Endothelial cell (in vitro differentiated cells): ENCODE data around the gene KLHL21. TPM values are rescaled to one million over a fixed set of nuclear protein-coding genes. Genes with fewer than 3 reads are reported as not detected.
"Not testable (repeated sequence)": the region's sequence is repeated elsewhere in the genome, so short reads cannot be mapped to it uniquely, and the experiment has no call there.

Source experiments
- DNase-seq: peaks from one replicate; pipeline ENCODE4 v3.0.0; 2021; ENCODE audit warnings: low spot score
- H3K27ac Mint-ChIP-seq: one replicate; pipeline ENCODE4 v1.8.0; 2021; ENCODE audit warnings: mixed read lengths, inconsistent platforms; ENCODE audit not compliant: unreplicated experiment
- H3K27me3 Mint-ChIP-seq: one replicate; pipeline ENCODE4 v1.8.0; 2021; ENCODE audit warnings: mild to moderate bottlenecking, moderate library complexity, mixed read lengths, inconsistent platforms; ENCODE audit not compliant: unreplicated experiment
- H3K36me3 Mint-ChIP-seq: one replicate; pipeline ENCODE4 v1.8.0; 2021; ENCODE audit warnings: mild to moderate bottlenecking, low read depth, mixed read lengths, inconsistent platforms; ENCODE audit not compliant: unreplicated experiment
- H3K4me1 Mint-ChIP-seq: one replicate; pipeline ENCODE4 v1.8.0; 2021; ENCODE audit warnings: mild to moderate bottlenecking, mixed read lengths, inconsistent platforms; ENCODE audit not compliant: unreplicated experiment
- H3K4me3 Mint-ChIP-seq: one replicate; pipeline ENCODE4 v1.8.0; 2021; ENCODE audit warnings: mild to moderate bottlenecking, mixed read lengths, inconsistent platforms; ENCODE audit not compliant: unreplicated experiment
- H3K9me3 Mint-ChIP-seq: one replicate; pipeline ENCODE4 v1.8.0; 2021; ENCODE audit warnings: mixed read lengths, inconsistent platforms; ENCODE audit not compliant: unreplicated experiment
- total RNA-seq: library from RNA; stranded (reverse); fragmentation: NEBNext Ultra II Directional; extraction: Animal tissue kit (Norgen Biotek cat#: 25700); gene quantifications from one replicate; pipeline ENCODE4 v1.2.1, GENCODE V29; 2021; ENCODE audit not compliant: unreplicated experiment
- TF ChIP-seq, protein P1 (sequence below): fragments of 200-600 bp; sonication (generic); IDR thresholded peaks from one replicate; pipeline ENCODE4 v1.5.0; 2021; ENCODE audit warnings: antibody characterized with exemption; ENCODE audit not compliant: unreplicated experiment

Gene KLHL21
- total RNA-seq, 1 donor from 2014 or later: 5.0 TPM

DNA sequence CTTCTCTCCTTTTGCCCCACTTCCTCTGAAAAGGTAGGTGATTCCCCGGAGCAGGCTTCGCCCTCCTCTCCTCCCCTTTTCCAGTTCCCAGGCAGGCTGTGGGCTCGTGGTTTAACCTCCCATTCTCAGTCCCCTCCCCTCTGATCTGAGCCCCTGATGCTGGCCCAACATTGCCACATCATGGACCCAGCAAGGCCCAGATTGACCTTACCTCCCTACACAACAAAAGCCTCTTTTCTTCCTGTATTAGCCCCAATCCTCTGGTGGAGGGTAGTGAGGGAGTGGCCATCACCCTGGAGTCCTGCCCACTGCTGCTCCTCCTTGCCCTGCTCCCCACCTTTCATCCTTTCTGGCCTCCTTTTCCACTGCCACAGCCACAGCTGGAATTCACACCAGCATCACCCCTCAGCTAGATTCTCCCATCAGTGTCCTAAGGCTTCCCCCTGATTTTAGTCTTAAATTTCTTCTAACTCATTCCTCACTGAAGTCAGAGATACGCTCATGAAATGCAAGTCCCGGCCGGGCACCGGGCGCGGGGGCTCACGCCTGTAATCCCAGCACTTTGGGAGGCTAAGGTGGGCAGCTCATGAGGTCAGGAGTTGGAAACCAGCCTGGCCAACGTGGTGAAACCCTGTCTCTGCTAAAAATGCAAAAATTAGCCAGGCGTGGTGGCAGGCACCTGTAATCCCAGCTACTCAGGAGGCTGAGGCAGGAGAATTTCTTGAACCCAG is 29.9 kb downstream of the KLHL21 start:
- Mint-ChIP-seq H3K27me3 (peaks cover 7% of the 10 kb centered on the region), H3K27ac (no peak overlapping the region), H3K36me3 (no peaks in the 10 kb centered on the region), H3K4me1 (no peaks in the 10 kb centered on the region), H3K9me3 (no peaks in the 10 kb centered on the region), H3K4me3 (no peak overlapping the region)
- TF ChIP-seq, protein P1, sequence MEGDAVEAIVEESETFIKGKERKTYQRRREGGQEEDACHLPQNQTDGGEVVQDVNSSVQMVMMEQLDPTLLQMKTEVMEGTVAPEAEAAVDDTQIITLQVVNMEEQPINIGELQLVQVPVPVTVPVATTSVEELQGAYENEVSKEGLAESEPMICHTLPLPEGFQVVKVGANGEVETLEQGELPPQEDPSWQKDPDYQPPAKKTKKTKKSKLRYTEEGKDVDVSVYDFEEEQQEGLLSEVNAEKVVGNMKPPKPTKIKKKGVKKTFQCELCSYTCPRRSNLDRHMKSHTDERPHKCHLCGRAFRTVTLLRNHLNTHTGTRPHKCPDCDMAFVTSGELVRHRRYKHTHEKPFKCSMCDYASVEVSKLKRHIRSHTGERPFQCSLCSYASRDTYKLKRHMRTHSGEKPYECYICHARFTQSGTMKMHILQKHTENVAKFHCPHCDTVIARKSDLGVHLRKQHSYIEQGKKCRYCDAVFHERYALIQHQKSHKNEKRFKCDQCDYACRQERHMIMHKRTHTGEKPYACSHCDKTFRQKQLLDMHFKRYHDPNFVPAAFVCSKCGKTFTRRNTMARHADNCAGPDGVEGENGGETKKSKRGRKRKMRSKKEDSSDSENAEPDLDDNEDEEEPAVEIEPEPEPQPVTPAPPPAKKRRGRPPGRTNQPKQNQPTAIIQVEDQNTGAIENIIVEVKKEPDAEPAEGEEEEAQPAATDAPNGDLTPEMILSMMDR: no peak
- DNase-seq: no peak

DNA sequence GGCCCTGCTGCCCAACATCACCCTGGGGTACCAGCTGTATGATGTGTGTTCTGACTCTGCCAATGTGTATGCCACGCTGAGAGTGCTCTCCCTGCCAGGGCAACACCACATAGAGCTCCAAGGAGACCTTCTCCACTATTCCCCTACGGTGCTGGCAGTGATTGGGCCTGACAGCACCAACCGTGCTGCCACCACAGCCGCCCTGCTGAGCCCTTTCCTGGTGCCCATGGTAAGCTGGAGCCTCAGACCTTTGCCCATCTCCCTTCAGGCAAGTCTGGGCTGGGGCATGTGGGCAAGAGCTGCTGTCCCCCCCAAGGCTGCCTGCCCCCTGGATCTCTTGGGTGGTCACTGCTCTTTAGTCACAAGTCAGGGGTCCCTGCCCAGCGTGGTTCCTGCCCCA is 31.7 kb downstream of the KLHL21 start:
- no peaks in the 10 kb centered on the region for H3K9me3 Mint-ChIP-seq
- H3K27me3 Mint-ChIP-seq: peaks cover 7% of the 10 kb centered on the region
- no peaks in the 10 kb centered on the region for H3K36me3 Mint-ChIP-seq
- H3K4me1 Mint-ChIP-seq: no peaks in the 10 kb centered on the region
- DNase-seq: no peak
- H3K27ac Mint-ChIP-seq: no peak overlapping the region
- TF ChIP-seq, protein P1: no peak
- no peak overlapping the region for H3K4me3 Mint-ChIP-seq

DNA sequence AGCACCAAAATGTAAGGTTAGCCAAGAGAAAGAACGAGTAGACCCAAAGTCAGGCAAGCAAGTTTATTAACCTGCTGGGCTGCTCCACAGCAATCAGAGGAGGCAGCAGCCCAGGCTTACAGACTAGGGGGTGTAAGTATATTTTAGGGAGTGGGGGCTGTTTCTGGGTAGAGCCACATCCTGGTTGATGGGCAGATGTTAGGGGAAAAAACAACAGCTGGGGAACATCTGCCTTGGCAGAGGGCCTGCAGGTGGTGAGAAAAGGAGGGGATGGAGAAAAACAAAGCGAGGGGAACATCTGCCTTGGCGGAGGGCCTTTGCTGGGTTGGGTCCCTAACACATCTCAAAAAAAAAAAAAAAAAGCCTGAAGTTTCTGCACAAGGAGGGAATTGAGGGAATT is 32.6 kb downstream of the KLHL21 start:
- no peak for DNase-seq
- H3K27ac Mint-ChIP-seq: no peak overlapping the region
- no peaks in the 10 kb centered on the region for H3K4me1 Mint-ChIP-seq
- H3K27me3 Mint-ChIP-seq: peaks cover 7% of the 10 kb centered on the region
- TF ChIP-seq, protein P1: no peak
- H3K4me3 Mint-ChIP-seq: no peak overlapping the region
- no peaks in the 10 kb centered on the region for H3K9me3 Mint-ChIP-seq
- H3K36me3 Mint-ChIP-seq: no peaks in the 10 kb centered on the region

DNA sequence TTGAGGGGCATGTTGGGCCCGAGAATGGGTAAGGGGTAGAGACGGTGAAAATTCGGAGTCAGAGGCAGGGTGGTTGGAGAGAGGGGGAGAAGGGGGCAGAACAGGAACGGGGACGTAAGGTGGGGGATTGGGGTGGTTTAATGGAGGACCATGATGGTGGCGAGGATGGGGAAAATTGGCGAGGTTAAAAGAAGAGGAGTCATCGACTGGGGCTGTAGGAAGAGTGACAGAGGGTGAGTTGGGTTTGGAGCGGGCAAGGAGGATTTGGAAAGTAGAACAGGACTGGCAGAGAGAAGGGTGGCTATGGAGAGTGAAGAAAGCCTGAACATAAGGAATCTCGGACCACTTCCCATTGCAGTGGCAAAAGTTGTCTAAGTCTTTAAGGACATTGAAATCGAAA is 33.6 kb downstream of the KLHL21 start:
- Mint-ChIP-seq H3K4me3 (no peak overlapping the region), H3K27me3 (peaks cover 7% of the 10 kb centered on the region), H3K36me3 (no peaks in the 10 kb centered on the region), H3K4me1 (no peaks in the 10 kb centered on the region), H3K9me3 (no peaks in the 10 kb centered on the region), H3K27ac (no peak overlapping the region)
- DNase-seq: no peak
- TF ChIP-seq, protein P1: no peak

DNA sequence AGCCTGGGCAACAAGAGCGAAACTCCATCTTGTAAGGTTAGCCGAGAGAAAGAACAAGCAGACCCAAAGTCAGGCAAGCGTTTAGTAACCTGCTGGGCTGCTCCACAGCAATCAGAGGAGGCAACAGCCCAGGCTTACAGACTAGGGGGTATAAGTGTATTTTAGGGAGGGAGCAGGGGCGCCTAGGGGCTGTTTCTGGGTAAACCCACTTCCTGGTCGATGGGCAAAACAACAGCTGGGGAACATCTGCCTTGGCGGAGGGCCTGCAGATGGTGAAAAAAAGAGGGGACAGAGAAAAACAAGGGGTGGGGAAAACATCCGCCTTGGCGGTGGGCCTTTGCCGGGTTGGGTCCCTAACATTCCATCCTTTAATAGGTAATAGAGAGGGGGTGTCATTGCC is 42.4 kb downstream of the KLHL21 start:
- no peak overlapping the region for H3K27ac Mint-ChIP-seq
- no peaks in the 10 kb centered on the region for H3K4me1 Mint-ChIP-seq
- no peak overlapping the region for H3K4me3 Mint-ChIP-seq
- TF ChIP-seq, protein P1: no peak
- H3K27me3 Mint-ChIP-seq: peaks cover 2% of the 10 kb centered on the region
- DNase-seq: no peak
- no peaks in the 10 kb centered on the region for H3K36me3 Mint-ChIP-seq
- H3K9me3 Mint-ChIP-seq: no peaks in the 10 kb centered on the region

DNA sequence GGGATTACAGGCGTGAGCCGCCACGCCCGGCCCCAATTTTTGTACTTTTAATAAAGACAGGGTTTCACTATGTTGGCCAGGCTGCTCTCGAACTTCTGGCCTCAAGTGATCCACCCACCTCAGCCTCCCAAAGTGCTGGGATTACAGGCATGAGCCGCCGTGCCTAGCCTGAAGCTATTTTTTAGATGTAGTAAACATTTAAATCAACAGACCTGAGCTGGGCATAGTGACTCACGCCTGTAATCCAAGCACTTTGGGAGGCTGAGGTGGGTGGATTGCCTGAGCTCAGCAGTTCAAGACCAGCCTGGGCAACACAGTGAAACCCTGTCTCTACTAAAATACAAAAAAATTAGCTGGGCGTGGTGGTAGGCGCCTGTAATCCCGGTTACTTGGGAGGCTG is 43.5 kb downstream of the KLHL21 start:
- H3K4me1 Mint-ChIP-seq, H3K27ac Mint-ChIP-seq, H3K36me3 Mint-ChIP-seq, DNase-seq, H3K4me3 Mint-ChIP-seq, H3K27me3 Mint-ChIP-seq, H3K9me3 Mint-ChIP-seq: not testable (repeated sequence)
